SH-SY5Y (cell line): ENCODE data around the gene SUSD1.

ENCODE experiments used
- GATA2 ChIP-seq: IDR thresholded peaks from 2 replicates; pipeline ENCODE4 v1.6.1; 2011; ENCODE audit warnings: mild to moderate bottlenecking, low read depth, low read length
- GATA3 ChIP-seq: IDR thresholded peaks from 2 replicates; pipeline ENCODE4 v1.6.1; 2011; ENCODE audit warnings: low read depth, mild to moderate bottlenecking, low read length, moderate library complexity

GRCh38 chr9:112050544-112051475, 124.3 kb downstream of the SUSD1 start:
- TF ChIP-seq GATA2 (no peak), GATA3 (no peak)
